ENCODE measurements around the gene XPO1. TPM values are rescaled to one million over a fixed set of nuclear protein-coding genes. Genes with fewer than 3 reads are reported as not detected.

The XPO1 gene
- total RNA-seq, 4 donors from 2014 or later: 60.3 to 130 (median 78.0) TPM

DNA sequence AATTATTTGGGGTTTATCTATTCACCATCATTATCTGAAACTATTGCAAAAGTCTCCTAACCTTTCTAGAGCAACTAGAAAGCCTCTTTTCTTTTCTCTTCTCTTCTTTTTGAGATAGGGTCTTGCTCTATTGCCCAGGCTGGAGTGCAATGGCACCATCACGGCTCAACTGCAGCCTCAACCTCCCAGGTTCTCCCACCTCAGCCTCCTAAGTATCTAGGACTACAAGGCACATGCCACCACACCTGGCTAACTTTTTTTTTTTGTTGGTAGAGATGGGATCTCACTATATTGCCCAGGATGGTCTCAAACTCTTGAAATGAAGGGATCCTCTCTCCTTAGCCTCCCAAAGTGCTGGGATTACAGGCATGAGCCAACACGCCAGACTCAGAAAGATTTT, 24.5 kb upstream of the XPO1 start:
- H3K27ac ChIP-seq: no peak overlapping the region
- WGBS, 2 donors (ENCODE audit: low coverage in 1 of 2): 67 to 96% methylated on average over 1 to 2 of the region's 2 CpGs
- TF ChIP-seq POLR2A (IDR thresholded peaks at IDR 0.05): no peak
- no peak for TF ChIP-seq POLR2AphosphoS5 (IDR thresholded peaks at IDR 0.05)
- TF ChIP-seq EP300 (IDR thresholded peaks at IDR 0.05; ENCODE audit: low read depth): no peak
- TF ChIP-seq, protein P1, sequence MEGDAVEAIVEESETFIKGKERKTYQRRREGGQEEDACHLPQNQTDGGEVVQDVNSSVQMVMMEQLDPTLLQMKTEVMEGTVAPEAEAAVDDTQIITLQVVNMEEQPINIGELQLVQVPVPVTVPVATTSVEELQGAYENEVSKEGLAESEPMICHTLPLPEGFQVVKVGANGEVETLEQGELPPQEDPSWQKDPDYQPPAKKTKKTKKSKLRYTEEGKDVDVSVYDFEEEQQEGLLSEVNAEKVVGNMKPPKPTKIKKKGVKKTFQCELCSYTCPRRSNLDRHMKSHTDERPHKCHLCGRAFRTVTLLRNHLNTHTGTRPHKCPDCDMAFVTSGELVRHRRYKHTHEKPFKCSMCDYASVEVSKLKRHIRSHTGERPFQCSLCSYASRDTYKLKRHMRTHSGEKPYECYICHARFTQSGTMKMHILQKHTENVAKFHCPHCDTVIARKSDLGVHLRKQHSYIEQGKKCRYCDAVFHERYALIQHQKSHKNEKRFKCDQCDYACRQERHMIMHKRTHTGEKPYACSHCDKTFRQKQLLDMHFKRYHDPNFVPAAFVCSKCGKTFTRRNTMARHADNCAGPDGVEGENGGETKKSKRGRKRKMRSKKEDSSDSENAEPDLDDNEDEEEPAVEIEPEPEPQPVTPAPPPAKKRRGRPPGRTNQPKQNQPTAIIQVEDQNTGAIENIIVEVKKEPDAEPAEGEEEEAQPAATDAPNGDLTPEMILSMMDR (IDR thresholded peaks at IDR 0.05): no peak
- no peak for DNase-seq
- H3K9me3 ChIP-seq: no peaks in the 10 kb centered on the region
- in situ Hi-C loops (cut with MboI; ENCODE audit: low pct_ligation_motif_present in 1 of 4, low pct_unique_long_range_greater_than_20kb in 1 of 4, low sequenced_read_pairs in 3 of 4): no loop called here
- H3K27me3 ChIP-seq: no peaks in the 10 kb centered on the region
- H3K36me3 ChIP-seq: no peaks in the 10 kb centered on the region
- no peak overlapping the region for H3K4me3 ChIP-seq
- no peaks in the 10 kb centered on the region for H3K4me1 ChIP-seq
- intact Hi-C loops (cut with DNase I; ENCODE audit: low total_unique reads): no loop called here

GRCh38 chr2:61558160-61558559, 20.0 kb upstream of the XPO1 start:
- no peak overlapping the region for H3K4me3 ChIP-seq
- H3K9me3 ChIP-seq: no peaks in the 10 kb centered on the region
- H3K27ac ChIP-seq: no peak overlapping the region
- in situ Hi-C loops (cut with MboI; ENCODE audit: low pct_ligation_motif_present in 1 of 4, low pct_unique_long_range_greater_than_20kb in 1 of 4, low sequenced_read_pairs in 3 of 4): no loop called here
- no peak for TF ChIP-seq POLR2A (IDR thresholded peaks at IDR 0.05)
- TF ChIP-seq, protein P1 (IDR thresholded peaks at IDR 0.05): no peak
- H3K27me3 ChIP-seq: no peaks in the 10 kb centered on the region
- no peaks in the 10 kb centered on the region for H3K36me3 ChIP-seq
- no peaks in the 10 kb centered on the region for H3K4me1 ChIP-seq
- 50 to 68% methylated on average over 2 to 5 of the region's 5 CpGs for WGBS, 2 donors (ENCODE audit: low coverage in 1 of 2)
- DNase-seq: no peak
- intact Hi-C loops (cut with DNase I; ENCODE audit: low total_unique reads): no loop called here

- Histone ChIP-seq H3K27ac (no peak overlapping the region), H3K36me3 (no peaks in the 10 kb centered on the region), H3K27me3 (no peaks in the 10 kb centered on the region), H3K9me3 (no peaks in the 10 kb centered on the region), H3K4me3 (no peak overlapping the region), H3K4me1 (no peaks in the 10 kb centered on the region)
- WGBS, 2 donors (ENCODE audit: low coverage in 1 of 2): 77 to 85% methylated on average over 3 to 6 of the region's 6 CpGs
- in situ Hi-C loops (cut with MboI; ENCODE audit: low pct_ligation_motif_present in 1 of 4, low pct_unique_long_range_greater_than_20kb in 1 of 4, low sequenced_read_pairs in 3 of 4) (no loop called here), intact Hi-C loops (cut with DNase I; ENCODE audit: low total_unique reads) (no loop called here)
- TF ChIP-seq, protein P1 (IDR thresholded peaks at IDR 0.05): no peak
- TF ChIP-seq EP300 (IDR thresholded peaks at IDR 0.05; ENCODE audit: low read depth): no peak
- no peak for TF ChIP-seq POLR2A (IDR thresholded peaks at IDR 0.05)
- no peak for TF ChIP-seq POLR2AphosphoS5 (IDR thresholded peaks at IDR 0.05)
- no peak for DNase-seq
Measured at GRCh38 chr2:61557381-61557780, 19.2 kb upstream of the XPO1 start.

- 81 to 100% methylated on average over 1 of the region's 1 CpG for WGBS, 2 donors (ENCODE audit: low coverage in 1 of 2)
- H3K9me3 ChIP-seq: no peaks in the 10 kb centered on the region
Measured at GRCh38 chr2:61554604-61555003, 16.4 kb upstream of the XPO1 start.

More at GRCh38 chr2:61554604-61555003, 16.4 kb upstream of the XPO1 start:
- Histone ChIP-seq H3K27ac (no peak overlapping the region), H3K4me1 (no peaks in the 10 kb centered on the region), H3K36me3 (no peaks in the 10 kb centered on the region), H3K4me3 (no peak overlapping the region), H3K27me3 (no peaks in the 10 kb centered on the region)
- in situ Hi-C loops (cut with MboI; ENCODE audit: low pct_ligation_motif_present in 1 of 4, low pct_unique_long_range_greater_than_20kb in 1 of 4, low sequenced_read_pairs in 3 of 4) (no loop called here), intact Hi-C loops (cut with DNase I; ENCODE audit: low total_unique reads) (no loop called here)
- no peak for TF ChIP-seq EP300 (IDR thresholded peaks at IDR 0.05; ENCODE audit: low read depth)
- no peak for TF ChIP-seq POLR2A (IDR thresholded peaks at IDR 0.05)
- no peak for TF ChIP-seq POLR2AphosphoS5 (IDR thresholded peaks at IDR 0.05)
- TF ChIP-seq, protein P1 (IDR thresholded peaks at IDR 0.05): no peak
- DNase-seq: no peak

All from transverse colon (tissue), 4 donors.